GM19025 (cell line): Measurements from ENCODE around the gene LAMA3.

Source experiments
- ATAC-seq: cut with Tn5 transposase; IDR thresholded peaks from one replicate; pipeline ENCODE4 v1.9.1; 2021; ENCODE audit warnings: mild to moderate bottlenecking, low read depth, moderate library complexity; ENCODE audit not compliant: unreplicated experiment

LAMA3 gene

GRCh38 chr18:23842305-23842704 lies 153.1 kb downstream of the LAMA3 start:
- ATAC-seq, result no peak

- ATAC-seq, result no peak
Measured at GRCh38 chr18:23844991-23845680, 155.9 kb downstream of the LAMA3 start.

GRCh38 chr18:23845988-23846630 lies 156.9 kb downstream of the LAMA3 start:
- ATAC-seq, result no peak

GRCh38 chr18:23847321-23847986 lies 158.2 kb downstream of the LAMA3 start:
- ATAC-seq, result no peak

- no peak for ATAC-seq
Measured at GRCh38 chr18:23849141-23849540, 159.9 kb downstream of the LAMA3 start.

GRCh38 chr18:23850215-23850614 lies 161.0 kb downstream of the LAMA3 start:
- no peak for ATAC-seq

- ATAC-seq, result no peak
Measured at GRCh38 chr18:23851470-23852002, 162.3 kb downstream of the LAMA3 start.

GRCh38 chr18:23852236-23853045 lies 163.2 kb downstream of the LAMA3 start:
- no peak for ATAC-seq

GRCh38 chr18:23853448-23854195 lies 164.4 kb downstream of the LAMA3 start:
- no peak for ATAC-seq

GRCh38 chr18:23855721-23856120 lies 166.5 kb downstream of the LAMA3 start:
- ATAC-seq, result no peak

- ATAC-seq, result no peak
Measured at GRCh38 chr18:23856466-23857163, 167.4 kb downstream of the LAMA3 start.

GRCh38 chr18:23857164-23857552 lies 167.9 kb downstream of the LAMA3 start:
- ATAC-seq, result no peak

- ATAC-seq, result no peak
Measured at GRCh38 chr18:23857756-23858155, 168.5 kb downstream of the LAMA3 start.

GRCh38 chr18:23859466-23860336 lies 170.4 kb downstream of the LAMA3 start:
- no peak for ATAC-seq

- ATAC-seq, result no peak
Measured at GRCh38 chr18:23861326-23861725, 172.1 kb downstream of the LAMA3 start.

GRCh38 chr18:23861805-23862470 lies 172.7 kb downstream of the LAMA3 start:
- no peak for ATAC-seq

- ATAC-seq, result no peak
Measured at GRCh38 chr18:23864624-23865023, 175.4 kb downstream of the LAMA3 start.

- no peak for ATAC-seq
Measured at GRCh38 chr18:23867006-23867405, 177.8 kb downstream of the LAMA3 start.
